Raji (cell line): ENCODE data around the gene DCAF4.

Source experiments
- POLR2A ChIP-seq: IDR thresholded peaks from 2 replicates; pipeline ENCODE4 v1.6.1; 2011; ENCODE audit warnings: low read depth, low read length, control low read depth; ENCODE audit not compliant: insufficient read depth

The DCAF4 gene

GRCh38 chr14:72945356-72946027, 19.2 kb downstream of the DCAF4 start:
- TF ChIP-seq POLR2A = no peak

- TF ChIP-seq POLR2A = no peak
These were observed 20.2 kb downstream of the DCAF4 start for GRCh38 chr14:72946491-72946890.

- TF ChIP-seq POLR2A = no peak
These were observed 21.3 kb downstream of the DCAF4 start for GRCh38 chr14:72947366-72948160.

- no peak for TF ChIP-seq POLR2A
These were observed 22.3 kb downstream of the DCAF4 start for GRCh38 chr14:72948481-72949138.

GRCh38 chr14:72952171-72952570, 25.9 kb downstream of the DCAF4 start:
- no peak for TF ChIP-seq POLR2A

GRCh38 chr14:72957213-72957612, 30.9 kb downstream of the DCAF4 start:
- TF ChIP-seq POLR2A = no peak

GRCh38 chr14:72958548-72958947, 32.3 kb downstream of the DCAF4 start:
- no peak for TF ChIP-seq POLR2A

- TF ChIP-seq POLR2A = no peak
These were observed 35.5 kb downstream of the DCAF4 start for GRCh38 chr14:72961579-72962335.

GRCh38 chr14:72962829-72963312, 36.6 kb downstream of the DCAF4 start:
- no peak for TF ChIP-seq POLR2A

GRCh38 chr14:72965249-72965648, 39.0 kb downstream of the DCAF4 start:
- TF ChIP-seq POLR2A = no peak

- no peak for TF ChIP-seq POLR2A
These were observed 39.8 kb downstream of the DCAF4 start for GRCh38 chr14:72966038-72966437.

- no peak for TF ChIP-seq POLR2A
These were observed 42.1 kb downstream of the DCAF4 start for GRCh38 chr14:72968316-72968715.

GRCh38 chr14:72970058-72970630, 43.9 kb downstream of the DCAF4 start:
- TF ChIP-seq POLR2A = no peak

- no peak for TF ChIP-seq POLR2A
These were observed 44.7 kb downstream of the DCAF4 start for GRCh38 chr14:72970824-72971434.
